Activated CD8-positive, alpha-beta T cell treated with anti-CD3 and anti-CD28 coated beads for 36 hours (primary cell): Measurements from ENCODE around the gene CD248. TPM values are rescaled to one million over a fixed set of nuclear protein-coding genes. Genes with fewer than 3 reads are reported as not detected.
A peak's percentile ranks its signal among the peaks of the same experiment; 100 is the strongest.
"Not testable (repeated sequence)": the region's sequence is repeated elsewhere in the genome, so short reads cannot be mapped to it uniquely, and the experiment has no call there.

Experiments
- ATAC-seq: fragments of 200-7000 bp; cut with Tn5 transposase; one replicate; pipeline ENCODE4 v1.10.0; 2021; ENCODE audit warnings: mild to moderate bottlenecking, moderate library complexity
- CTCF ChIA-PET: fragments of 350-600 bp; sonication (Branson Sonifier 250); formaldehyde crosslinking; loops from one replicate; lab custom pipeline; 2021; ENCODE audit warnings: antibody characterized with exemption; lab: Charles Lee
- POLR2A ChIA-PET: fragments of 350-600 bp; sonication (Branson Sonifier 250); formaldehyde crosslinking; loops from one replicate; lab custom pipeline; 2021; ENCODE audit warnings: antibody characterized with exemption; lab: Charles Lee
- DNase-seq: peaks from one replicate; pipeline ENCODE4 v3.0.0-alpha.2; 2020
- H3K27ac Mint-ChIP-seq: one replicate; pipeline ENCODE4 v1.8.0; 2021; ENCODE audit warnings: mild to moderate bottlenecking, mixed read lengths
- H3K27me3 Mint-ChIP-seq: one replicate; pipeline ENCODE4 v1.8.0; 2021; ENCODE audit warnings: mixed read lengths
- H3K36me3 Mint-ChIP-seq: one replicate; pipeline ENCODE4 v1.8.0; 2021; ENCODE audit warnings: low read depth, mixed read lengths
- H3K4me1 Mint-ChIP-seq: one replicate; pipeline ENCODE4 v1.8.0; 2021; ENCODE audit warnings: low read depth, mixed read lengths
- H3K4me3 Mint-ChIP-seq: one replicate; pipeline ENCODE4 v1.8.0; 2021; ENCODE audit warnings: mild to moderate bottlenecking, moderate library complexity, mixed read lengths
- H3K9me3 Mint-ChIP-seq: one replicate; pipeline ENCODE4 v1.8.0; 2021; ENCODE audit warnings: mixed read lengths
- intact Hi-C: fragments of 100-400 bp; cut with micrococcal nuclease; formaldehyde crosslinking; loops from one replicate; pipeline ENCODE4 v1.10.0; 2022
- total RNA-seq, 2 experiments: library from RNA; stranded (reverse); gene quantifications; one replicate each; pipeline ENCODE4 v1.2.3, GENCODE V29; 2021
- TF ChIP-seq, protein P1 (sequence below): fragments of 200-600 bp; IDR thresholded peaks from one replicate; pipeline ENCODE4 v1.8.0; 2022; ENCODE audit warnings: antibody characterized with exemption, mild to moderate bottlenecking

CD248 gene
- total RNA-seq, 2 experiments from 2014 or later: 16.3 to 16.8 TPM

DNA sequence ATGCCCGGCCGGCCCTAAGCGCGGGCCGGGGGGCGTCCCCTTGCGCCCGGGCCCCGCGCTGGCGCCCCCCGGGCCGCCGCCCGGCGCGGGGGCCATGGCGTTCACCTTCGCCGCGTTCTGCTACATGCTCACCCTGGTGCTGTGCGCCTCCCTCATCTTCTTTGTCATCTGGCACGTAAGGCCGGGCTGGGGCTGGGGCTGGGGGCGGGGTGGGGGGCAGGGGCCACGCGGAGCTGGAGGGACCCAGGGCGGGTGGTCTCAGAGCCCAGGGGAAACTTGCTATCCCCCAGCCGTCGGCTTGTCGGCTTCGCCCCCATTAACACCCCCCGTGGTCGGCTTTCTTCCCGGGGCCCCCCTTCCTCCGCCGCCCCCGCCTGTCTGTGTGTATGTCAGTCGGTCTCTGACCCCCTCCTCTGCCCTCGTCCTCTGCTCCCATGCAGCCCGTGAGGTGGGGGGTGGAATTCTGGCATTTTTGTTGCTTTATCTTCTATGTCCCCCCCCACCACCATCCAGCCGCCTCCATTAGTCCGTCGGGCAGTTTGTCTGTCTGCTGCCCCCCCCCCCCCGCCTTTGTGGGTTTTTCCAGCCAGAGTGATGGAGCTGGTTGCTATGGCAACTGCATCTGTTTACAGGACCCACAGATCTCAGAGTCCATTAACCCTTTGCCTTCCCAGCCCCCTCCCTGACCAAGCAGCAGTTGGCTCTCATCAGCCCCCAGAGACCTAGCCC is 38.3 kb downstream of the CD248 start:
- intact Hi-C loops: no loop called here
- peaks cover 20% of the 10 kb centered on the region for H3K36me3 Mint-ChIP-seq
- POLR2A ChIA-PET: interaction anchor here (0.6 to 7.8 kb wide), 2 partner anchors 8 to 55 kb away, joined by 3 to 76 read pairs; partner anchors contain the start of gene RAB1B
- DNase-seq (peak; percentile 49), ATAC-seq (no peak)
- TF ChIP-seq, protein P1, sequence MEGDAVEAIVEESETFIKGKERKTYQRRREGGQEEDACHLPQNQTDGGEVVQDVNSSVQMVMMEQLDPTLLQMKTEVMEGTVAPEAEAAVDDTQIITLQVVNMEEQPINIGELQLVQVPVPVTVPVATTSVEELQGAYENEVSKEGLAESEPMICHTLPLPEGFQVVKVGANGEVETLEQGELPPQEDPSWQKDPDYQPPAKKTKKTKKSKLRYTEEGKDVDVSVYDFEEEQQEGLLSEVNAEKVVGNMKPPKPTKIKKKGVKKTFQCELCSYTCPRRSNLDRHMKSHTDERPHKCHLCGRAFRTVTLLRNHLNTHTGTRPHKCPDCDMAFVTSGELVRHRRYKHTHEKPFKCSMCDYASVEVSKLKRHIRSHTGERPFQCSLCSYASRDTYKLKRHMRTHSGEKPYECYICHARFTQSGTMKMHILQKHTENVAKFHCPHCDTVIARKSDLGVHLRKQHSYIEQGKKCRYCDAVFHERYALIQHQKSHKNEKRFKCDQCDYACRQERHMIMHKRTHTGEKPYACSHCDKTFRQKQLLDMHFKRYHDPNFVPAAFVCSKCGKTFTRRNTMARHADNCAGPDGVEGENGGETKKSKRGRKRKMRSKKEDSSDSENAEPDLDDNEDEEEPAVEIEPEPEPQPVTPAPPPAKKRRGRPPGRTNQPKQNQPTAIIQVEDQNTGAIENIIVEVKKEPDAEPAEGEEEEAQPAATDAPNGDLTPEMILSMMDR: no peak
- H3K27ac Mint-ChIP-seq: no peak overlapping the region
- H3K9me3 Mint-ChIP-seq: no peaks in the 10 kb centered on the region
- peak overlapping the region; percentile 61 for H3K4me3 Mint-ChIP-seq
- H3K4me1 Mint-ChIP-seq: peaks cover 22% of the 10 kb centered on the region
- CTCF ChIA-PET: interaction anchor here (0.5 to 1.5 kb wide), 2 partner anchors 34 to 1590 kb away, joined by 3 read pairs; no protein-coding TSS in a partner anchor
- H3K27me3 Mint-ChIP-seq: peaks cover 1% of the 10 kb centered on the region

DNA sequence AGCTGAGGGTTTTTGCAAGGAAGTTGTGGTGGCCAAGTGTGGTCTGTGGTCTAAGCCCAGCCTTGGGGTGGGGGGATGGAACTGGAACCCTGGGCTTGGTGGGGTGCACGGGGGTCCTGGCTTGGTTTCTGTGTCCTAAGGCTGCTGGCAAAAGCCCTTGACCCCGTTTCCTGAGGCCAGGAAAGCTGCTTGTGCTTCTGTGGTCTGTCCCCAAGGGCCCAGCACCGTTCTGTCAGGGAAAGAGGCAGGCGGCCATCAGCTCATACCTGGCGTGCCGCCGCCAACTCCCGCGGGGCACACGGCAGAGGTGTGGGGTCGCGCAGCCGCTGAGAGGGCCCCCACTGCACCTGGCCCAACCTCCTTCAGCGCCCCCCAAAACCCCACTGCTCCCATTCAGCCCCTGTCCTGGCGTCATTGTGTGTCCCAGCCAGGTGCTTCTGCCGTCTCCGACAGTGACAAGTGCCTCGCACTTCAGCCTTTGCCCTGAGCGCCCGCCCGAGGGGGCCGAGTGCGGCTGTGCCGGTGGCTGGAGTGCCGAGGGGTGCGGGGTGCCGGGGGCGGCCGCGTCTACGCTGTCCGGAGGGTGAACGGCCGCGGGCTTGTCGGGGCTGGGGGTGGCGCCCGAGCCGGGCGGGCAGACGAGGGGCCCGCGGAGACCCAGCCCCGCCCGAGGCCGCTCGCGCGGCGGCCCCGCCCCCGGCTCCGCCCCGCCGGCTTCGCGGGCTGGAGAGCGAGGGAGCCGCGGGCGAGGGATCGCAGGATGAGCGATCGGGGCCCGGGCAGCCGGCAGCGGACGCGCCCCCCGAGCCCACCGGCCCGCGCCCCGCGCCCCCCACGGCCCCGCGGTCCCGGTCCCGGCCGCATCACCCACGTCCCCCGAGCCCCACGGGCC is 39.1 kb downstream of the CD248 start, which contains the start of gene CNIH2:
Gene CNIH2, plus strand, starts transcription at position 705 of the 892 bp plus-strand sequence. CDS start 282 bp downstream, outside the sequence.
- H3K9me3 Mint-ChIP-seq: no peaks in the 10 kb centered on the region
- TF ChIP-seq, protein P1: no peak
- H3K4me3 Mint-ChIP-seq: peak within 1 kb of the TSS; percentile 61
- H3K36me3 Mint-ChIP-seq: peaks cover 28% of the 10 kb centered on the region
- ATAC-seq (peak; percentile 29), DNase-seq (peak; percentile 33)
- POLR2A ChIA-PET: interaction anchor here (1.0 to 7.8 kb wide), 3 partner anchors 7 to 19 kb away, joined by 3 to 76 read pairs (median 5); partner anchors contain the start of gene RAB1B
- H3K27ac Mint-ChIP-seq: no peak within 1 kb of the TSS
- intact Hi-C loops: no loop called here
- H3K4me1 Mint-ChIP-seq: peaks cover 18% of the 10 kb centered on the region
- H3K27me3 Mint-ChIP-seq: peaks cover 1% of the 10 kb centered on the region
- CTCF ChIA-PET: interaction anchor here (0.5 kb wide), 1 partner anchor 1589 kb away, joined by 3 read pairs; no protein-coding TSS in a partner anchor

DNA sequence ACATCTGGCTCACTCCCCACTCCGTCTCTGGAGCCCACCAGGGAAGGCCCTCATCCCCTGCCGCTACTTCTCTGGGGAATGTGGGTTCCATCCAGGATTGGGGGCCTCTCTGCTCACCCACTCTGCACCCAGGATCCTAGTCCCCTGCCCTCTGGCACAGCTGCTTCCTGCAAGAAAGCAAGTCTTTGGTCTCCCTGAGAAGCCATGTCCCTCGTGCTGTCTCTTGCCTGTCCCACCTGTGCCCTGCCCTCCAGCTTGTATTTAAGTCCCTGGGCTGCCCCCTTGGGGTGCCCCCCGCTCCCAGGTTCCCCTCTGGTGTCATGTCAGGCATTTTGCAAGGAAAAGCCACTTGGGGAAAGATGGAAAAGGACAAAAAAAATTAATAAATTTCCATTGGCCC is 39.8 kb downstream of the CD248 start:
- H3K27ac Mint-ChIP-seq, intact Hi-C loops, ATAC-seq, DNase-seq, H3K27me3 Mint-ChIP-seq, CTCF ChIA-PET, H3K9me3 Mint-ChIP-seq: not testable (repeated sequence)
- peaks cover 14% of the 10 kb centered on the region for H3K4me1 Mint-ChIP-seq
- H3K36me3 Mint-ChIP-seq: peaks cover 31% of the 10 kb centered on the region
- H3K4me3 Mint-ChIP-seq: peak overlapping the region; percentile 2
- POLR2A ChIA-PET: interaction anchor here (1.0 to 7.8 kb wide), 3 partner anchors 7 to 18 kb away, joined by 3 to 76 read pairs (median 5); partner anchors contain the start of gene RAB1B

DNA sequence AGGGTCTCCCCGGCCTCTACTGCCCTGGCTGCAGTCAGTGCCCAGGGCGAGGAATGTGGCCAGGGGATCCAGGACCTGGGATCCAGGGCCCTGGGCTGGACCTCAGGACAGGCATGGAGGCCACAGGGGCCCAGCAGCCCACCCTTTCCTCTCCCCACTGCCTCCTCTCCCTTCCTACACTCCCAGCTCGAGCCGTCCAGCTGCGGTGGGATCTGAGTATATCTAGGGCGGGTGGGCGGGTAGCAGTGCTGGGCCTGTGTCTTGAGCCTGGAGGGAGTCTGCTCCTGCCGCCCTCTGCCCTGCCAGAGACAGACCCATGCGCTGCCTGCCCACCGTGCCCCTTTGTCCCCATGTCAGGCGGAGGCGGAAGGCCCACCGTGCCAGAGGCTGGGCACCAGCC is 40.2 kb downstream of the CD248 start:
- Mint-ChIP-seq H3K4me1 (peaks cover 17% of the 10 kb centered on the region), H3K4me3 (peak overlapping the region; percentile 2), H3K36me3 (peaks cover 36% of the 10 kb centered on the region)
- intact Hi-C loops, H3K9me3 Mint-ChIP-seq, H3K27ac Mint-ChIP-seq, CTCF ChIA-PET, H3K27me3 Mint-ChIP-seq, DNase-seq, ATAC-seq: not testable (repeated sequence)
- POLR2A ChIA-PET: interaction anchor here (1.0 to 7.8 kb wide), 3 partner anchors 6 to 18 kb away, joined by 3 to 76 read pairs (median 5); partner anchors contain the start of gene RAB1B

DNA sequence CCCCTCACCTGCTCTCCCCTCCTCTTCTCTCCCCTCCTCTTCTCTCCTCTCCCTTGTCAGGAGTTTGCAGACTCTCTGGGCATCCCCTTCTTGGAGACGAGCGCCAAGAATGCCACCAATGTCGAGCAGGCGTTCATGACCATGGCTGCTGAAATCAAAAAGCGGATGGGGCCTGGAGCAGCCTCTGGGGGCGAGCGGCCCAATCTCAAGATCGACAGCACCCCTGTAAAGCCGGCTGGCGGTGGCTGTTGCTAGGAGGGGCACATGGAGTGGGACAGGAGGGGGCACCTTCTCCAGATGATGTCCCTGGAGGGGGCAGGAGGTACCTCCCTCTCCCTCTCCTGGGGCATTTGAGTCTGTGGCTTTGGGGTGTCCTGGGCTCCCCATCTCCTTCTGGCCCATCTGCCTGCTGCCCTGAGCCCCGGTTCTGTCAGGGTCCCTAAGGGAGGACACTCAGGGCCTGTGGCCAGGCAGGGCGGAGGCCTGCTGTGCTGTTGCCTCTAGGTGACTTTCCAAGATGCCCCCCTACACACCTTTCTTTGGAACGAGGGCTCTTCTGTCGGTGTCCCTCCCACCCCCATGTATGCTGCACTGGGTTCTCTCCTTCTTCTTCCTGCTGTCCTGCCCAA is 40.7 kb downstream of the CD248 start:
- POLR2A ChIA-PET: no interaction called here
- Mint-ChIP-seq H3K9me3 (no peaks in the 10 kb centered on the region), H3K4me1 (peaks cover 18% of the 10 kb centered on the region), H3K36me3 (peaks cover 36% of the 10 kb centered on the region), H3K27ac (no peak overlapping the region), H3K27me3 (peaks cover 1% of the 10 kb centered on the region), H3K4me3 (no peak overlapping the region)
- intact Hi-C loops: no loop called here
- no peak for DNase-seq
- TF ChIP-seq, protein P1: no peak
- no peak for ATAC-seq
- CTCF ChIA-PET: interaction anchor here (1.2 kb wide), 1 partner anchor 9 kb away, joined by 3 read pairs; no protein-coding TSS in a partner anchor
